ENCODE results near the gene TLK1. TPM values are rescaled to one million over a fixed set of nuclear protein-coding genes. Genes with fewer than 3 reads are reported as not detected.
"Not testable (repeated sequence)": the region's sequence is repeated elsewhere in the genome, so short reads cannot be mapped to it uniquely, and the experiment has no call there.

The TLK1 gene
- total and polyA plus RNA-seq, 12 donors: 5.8 to 41.8 (median 31.1) TPM

GRCh38 chr2:171098607-171099006 is 62.1 kb downstream of the TLK1 start:
- no peaks in the 10 kb centered on the region for H3K4me1 ChIP-seq
- H3K27ac ChIP-seq: no peak overlapping the region
- intact Hi-C loops (cut with DNase I): no loop called here
- H3K36me3 ChIP-seq: peaks cover 0 to 18% (median 0%) of the 10 kb centered on the region in 9 donors
- ATAC-seq (no peak), DNase-seq (no peak)
- TF ChIP-seq CTCF (IDR thresholded peaks at IDR 0.05): no peak
- H3K4me3 ChIP-seq: no peak overlapping the region
- H3K27me3 ChIP-seq: no peaks in the 10 kb centered on the region
- H3K9me3 ChIP-seq: peaks cover 0 to 44% (median 20%) of the 10 kb centered on the region in 11 donors

DNA sequence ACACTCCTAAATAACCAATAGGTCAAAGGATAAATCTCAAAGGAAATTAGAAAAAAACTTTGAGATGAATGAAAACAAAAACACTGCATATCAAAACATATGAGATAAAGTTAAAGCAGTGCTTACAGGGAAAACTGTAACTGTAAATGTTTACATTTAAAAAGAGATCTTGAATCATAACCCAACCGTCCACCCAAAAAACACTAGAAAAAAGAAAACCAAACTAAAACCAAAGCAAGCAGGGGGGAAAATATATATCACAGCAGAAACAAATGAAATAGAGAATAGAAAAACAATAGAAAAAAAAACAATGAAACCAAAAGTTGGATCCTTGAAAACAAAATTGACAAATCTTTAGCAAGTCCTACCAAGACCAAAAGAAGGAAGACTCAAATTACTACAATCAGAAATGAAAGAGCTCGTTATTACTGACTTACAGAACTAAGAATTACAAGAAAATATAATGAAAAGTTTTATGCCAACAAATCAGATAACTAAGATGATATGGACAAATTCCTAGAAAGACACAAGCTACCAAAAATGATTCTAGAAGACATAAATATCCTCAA is 65.6 kb downstream of the TLK1 start:
- Histone ChIP-seq H3K4me3 (no peak overlapping the region), H3K4me1 (no peaks in the 10 kb centered on the region), H3K9me3 (peaks cover 0 to 37% (median 15%) of the 10 kb centered on the region in 11 donors), H3K27me3 (no peaks in the 10 kb centered on the region), H3K27ac (no peak overlapping the region), H3K36me3 (peaks cover 0 to 14% (median 0%) of the 10 kb centered on the region in 9 donors)
- no peak for TF ChIP-seq CTCF (IDR thresholded peaks at IDR 0.05)
- intact Hi-C loops (cut with DNase I): no loop called here
- 95 to 96% methylated on average over 2 of the region's 2 CpGs for WGBS, 2 donors
- ATAC-seq (no peak), DNase-seq (no peak)

DNA sequence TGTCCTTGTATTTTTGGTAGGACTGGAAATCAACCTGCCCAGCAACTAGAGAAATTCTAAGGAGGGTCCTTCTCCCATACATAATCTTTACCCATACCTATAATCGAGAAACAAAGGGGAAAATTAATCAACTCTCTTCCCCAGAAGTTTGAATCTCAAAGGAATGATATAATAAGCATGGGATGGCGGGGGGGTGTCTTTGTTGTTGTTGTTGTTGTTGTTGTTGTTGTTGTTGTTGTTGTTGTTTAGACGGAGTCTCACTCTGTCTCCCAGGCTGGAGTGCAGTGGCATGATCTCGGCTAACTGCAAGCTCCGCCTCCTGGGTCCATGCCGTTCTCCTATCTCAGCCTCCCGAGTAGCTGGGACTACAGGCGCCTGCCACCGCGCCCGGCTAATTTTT is 69.2 kb downstream of the TLK1 start:
- WGBS, 2 donors: 97 to 98% methylated on average over 11 of the region's 11 CpGs
- intact Hi-C loops (cut with DNase I); H3K27ac ChIP-seq; DNase-seq; H3K36me3 ChIP-seq; H3K4me1 ChIP-seq; ATAC-seq; H3K27me3 ChIP-seq; H3K4me3 ChIP-seq; H3K9me3 ChIP-seq: not testable (repeated sequence)

- H3K9me3 ChIP-seq: no peaks in the 10 kb centered on the region
- intact Hi-C loops (cut with DNase I): loop anchor here in 2 of 10 donors (5.0 to 10.0 kb wide), 2 partner anchors 65 to 117 kb away; no protein-coding TSS in a partner anchor
- DNase-seq (no peak), ATAC-seq (no peak)
- peaks cover 0 to 16% (median 7%) of the 10 kb centered on the region in 9 donors for H3K4me1 ChIP-seq
- no peak overlapping the region for H3K27ac ChIP-seq
- peaks cover 0 to 3% (median 0%) of the 10 kb centered on the region in 9 donors for H3K36me3 ChIP-seq
- no peak overlapping the region for H3K4me3 ChIP-seq
- no peak for TF ChIP-seq CTCF (IDR thresholded peaks at IDR 0.05)
- WGBS, 2 donors: 97 to 98% methylated on average over 6 of the region's 6 CpGs
- H3K27me3 ChIP-seq: no peaks in the 10 kb centered on the region
Measured at GRCh38 chr2:171089489-171089888, 71.2 kb downstream of the TLK1 start.

GRCh38 chr2:171088057-171088834 is 72.4 kb downstream of the TLK1 start:
- intact Hi-C loops (cut with DNase I): loop anchor here in 2 of 10 donors (5.0 to 10.0 kb wide), 2 partner anchors 67 to 116 kb away; no protein-coding TSS in a partner anchor
- Histone ChIP-seq H3K27ac (no peak overlapping the region), H3K9me3 (no peaks in the 10 kb centered on the region), H3K36me3 (peaks cover 0 to 3% (median 0%) of the 10 kb centered on the region in 9 donors), H3K4me3 (no peak overlapping the region), H3K4me1 (peaks cover 0 to 23% (median 12%) of the 10 kb centered on the region in 9 donors), H3K27me3 (no peaks in the 10 kb centered on the region)
- TF ChIP-seq CTCF (IDR thresholded peaks at IDR 0.05): no peak
- 94 to 96% methylated on average over 5 of the region's 5 CpGs for WGBS, 2 donors
- ATAC-seq: no peak
- DNase-seq: no peak

All from heart right ventricle (tissue), 16 donors.